NCI-H187 (cell line): Measurements from ENCODE around the gene DIPK2A.

Source experiments
- DNase-seq, 2 experiments: peaks; one replicate each; lab custom pipeline; 2025; lab: John Stamatoyannopoulos, UW

Gene DIPK2A

DNA sequence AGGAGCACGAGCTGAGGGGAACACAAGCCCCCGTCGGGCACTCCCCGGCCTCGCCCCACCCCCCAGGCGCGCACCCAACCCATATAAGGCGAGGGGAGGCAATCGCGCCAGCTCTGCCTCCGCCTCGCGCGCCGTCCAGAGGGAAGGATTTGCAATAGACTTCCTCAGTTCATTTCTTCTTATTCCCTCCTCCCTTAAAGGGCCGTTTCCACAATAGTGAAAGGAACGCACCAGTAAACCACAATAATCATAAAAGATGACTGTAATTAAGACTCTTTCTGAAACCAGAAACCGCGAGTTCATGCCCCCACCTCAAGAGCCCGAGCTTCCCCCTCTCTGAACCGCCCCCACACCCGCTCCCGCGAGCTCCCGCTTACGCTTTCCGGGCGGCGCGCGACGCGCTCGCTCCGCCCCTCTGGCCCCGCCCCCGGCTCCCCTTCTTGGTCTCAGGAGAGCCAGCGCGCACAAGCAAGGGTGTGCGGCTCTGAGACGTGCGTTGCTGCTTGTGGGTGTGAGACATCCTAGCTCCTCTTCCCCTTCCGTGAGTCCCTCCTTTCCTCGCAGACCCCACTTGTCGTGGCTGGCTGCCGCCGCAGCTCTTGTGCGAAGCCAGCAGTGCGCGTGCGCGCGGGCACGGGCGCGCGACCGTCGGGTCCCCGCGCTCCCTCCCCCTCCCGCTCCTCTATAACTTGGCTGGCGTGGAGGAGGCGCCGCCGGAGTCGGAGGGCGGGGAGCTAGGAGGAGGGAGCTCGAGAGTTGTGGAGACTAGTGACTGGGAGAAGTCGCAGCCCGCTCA lies at the start of gene DIPK2A:
Gene DIPK2A (plus strand): TSS at position 465 of the 796 bp plus-strand sequence. CDS start 510 bp downstream, outside the sequence.
- DNase-seq: peak; percentile 79 to 94

GRCh38 chr3:143924522-143925285 lies 46.9 kb upstream of the DIPK2A start:
- no peak for DNase-seq

DNA sequence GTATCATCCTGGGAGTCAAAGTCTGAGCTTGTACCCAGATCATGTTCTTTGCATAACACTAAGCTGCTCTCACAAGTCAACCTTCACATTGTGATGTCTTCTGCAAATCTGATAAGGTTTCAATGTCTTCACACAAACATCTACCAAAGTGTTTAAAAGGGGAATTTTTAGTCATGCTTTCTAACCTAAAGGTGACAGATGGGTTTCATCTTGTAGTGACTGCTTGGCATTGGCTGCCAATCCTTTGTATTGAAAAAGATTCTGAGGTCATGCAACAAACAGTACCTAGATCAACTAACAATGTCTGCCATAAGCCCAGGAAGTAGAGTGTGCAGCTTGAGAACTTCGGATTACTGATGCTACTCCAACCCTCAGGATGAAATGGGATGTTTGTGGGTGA lies 43.6 kb upstream of the DIPK2A start:
- no peak for DNase-seq

DNA sequence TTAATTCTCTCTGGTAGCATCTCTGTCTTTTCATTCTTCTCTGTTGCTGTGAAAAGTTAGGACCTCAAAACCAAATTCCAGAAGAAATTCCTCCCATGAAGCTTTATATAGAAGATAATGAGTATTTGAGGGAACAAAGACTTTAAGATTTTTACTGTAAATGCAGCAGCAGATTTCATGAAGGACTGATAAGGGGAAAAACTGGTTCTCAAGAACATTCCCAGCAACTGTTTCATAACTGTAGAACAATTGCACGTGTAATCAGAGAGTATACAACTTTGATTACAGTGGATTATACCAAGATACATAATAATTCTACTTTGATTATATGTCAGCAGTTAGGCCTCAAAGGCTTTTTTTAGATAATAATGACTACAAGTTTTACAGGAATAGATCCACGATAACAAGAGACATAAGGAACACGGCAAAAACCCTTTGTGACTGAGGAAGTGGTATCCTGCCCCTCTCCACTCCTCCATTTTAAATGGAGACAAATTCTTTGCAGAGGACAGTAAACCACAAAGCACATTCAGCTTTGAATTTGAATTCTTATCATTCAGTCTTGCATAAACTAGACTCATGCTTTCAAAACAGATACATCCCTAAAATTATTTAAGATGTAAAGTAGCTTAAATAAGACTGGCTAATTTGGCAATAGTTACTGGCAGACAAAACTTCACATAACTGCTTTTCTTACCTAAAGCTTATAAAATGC lies 42.9 kb upstream of the DIPK2A start:
- no peak for DNase-seq

DNA sequence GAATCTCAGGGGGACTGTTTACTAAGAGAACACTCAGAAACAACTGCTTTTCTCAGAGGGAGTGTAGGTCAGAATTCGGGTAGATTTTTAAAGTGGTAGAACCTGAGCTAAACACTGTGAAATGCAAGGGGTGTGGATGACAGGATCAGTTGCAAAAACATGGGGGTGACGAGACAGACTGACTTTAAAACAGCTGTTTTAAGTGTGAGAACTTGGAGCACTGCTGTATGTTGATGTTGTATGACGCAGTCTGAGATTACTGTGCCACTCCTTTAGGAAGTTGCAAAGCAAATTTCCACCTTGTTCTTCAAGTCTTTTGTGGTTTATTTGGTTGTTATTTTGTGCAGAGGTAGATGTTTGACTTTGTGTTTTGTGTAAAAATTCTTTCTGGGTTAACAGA lies 36.8 kb upstream of the DIPK2A start:
- DNase-seq: no peak

DNA sequence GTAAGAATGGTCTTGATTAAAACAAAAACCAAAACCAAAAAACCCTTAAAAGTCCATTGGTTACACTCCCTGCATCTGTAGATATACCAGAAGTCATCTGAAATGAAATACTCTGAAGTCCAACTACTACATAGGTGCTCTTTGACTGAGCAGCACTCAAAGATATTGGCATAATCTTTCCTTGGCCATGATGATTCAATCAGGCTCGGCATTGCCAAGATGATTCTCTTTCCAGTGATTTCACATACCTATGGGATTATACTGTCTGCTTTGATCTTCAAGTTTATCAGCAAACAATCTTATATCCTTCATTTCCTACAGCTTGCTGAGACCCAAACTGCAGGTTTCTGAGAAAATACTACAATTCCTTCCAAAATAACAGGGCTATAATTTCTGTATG lies 35.9 kb upstream of the DIPK2A start:
- no peak for DNase-seq

- DNase-seq: no peak
These were observed 20.8 kb upstream of the DIPK2A start for GRCh38 chr3:143950810-143951209.

- no peak for DNase-seq
These were observed 20.2 kb upstream of the DIPK2A start for GRCh38 chr3:143951351-143951971.

DNA sequence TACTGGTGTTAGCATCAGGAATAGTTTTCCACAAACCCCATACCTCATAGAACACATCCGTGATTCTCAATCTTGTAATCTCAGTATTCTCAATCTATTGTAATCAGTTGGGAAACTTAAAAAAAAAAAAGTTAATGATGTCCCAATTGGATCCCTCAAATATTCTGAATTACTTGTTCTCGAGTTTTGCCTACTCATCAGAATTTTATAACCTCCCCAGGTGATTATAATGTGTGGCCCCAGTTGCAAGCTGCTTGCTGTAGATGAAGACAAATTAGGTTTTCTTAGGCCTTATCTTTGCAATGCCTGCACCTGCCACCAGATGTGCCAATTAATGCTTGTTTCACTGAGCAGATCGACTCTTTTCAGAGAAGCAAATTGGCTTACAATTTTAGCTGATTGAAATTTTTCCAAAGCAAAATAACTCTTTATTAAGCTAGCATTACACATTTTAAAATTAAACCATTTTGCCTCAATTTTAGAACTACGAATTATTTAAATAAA lies 19.0 kb upstream of the DIPK2A start:
- DNase-seq: no peak

DNA sequence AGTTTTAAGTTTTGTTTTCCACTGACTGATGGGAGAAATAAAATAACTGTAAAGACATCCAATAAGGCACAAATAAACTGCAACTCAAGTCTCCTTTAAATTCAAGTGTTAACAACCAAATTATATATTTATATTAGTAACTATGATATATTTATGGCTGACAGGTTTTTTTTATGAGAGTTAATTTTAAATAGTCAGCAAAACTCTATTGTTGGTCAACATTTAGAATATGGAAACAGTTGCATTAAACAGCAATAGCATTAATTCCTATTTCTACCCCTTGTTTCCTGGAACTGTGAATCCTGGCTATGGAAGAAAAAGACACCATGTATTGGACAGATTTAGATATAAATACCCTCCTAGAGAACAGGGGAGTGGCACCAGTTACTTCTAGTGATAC lies 16.5 kb upstream of the DIPK2A start:
- no peak for DNase-seq

GRCh38 chr3:143956838-143957237 lies 14.8 kb upstream of the DIPK2A start:
- no peak for DNase-seq

DNA sequence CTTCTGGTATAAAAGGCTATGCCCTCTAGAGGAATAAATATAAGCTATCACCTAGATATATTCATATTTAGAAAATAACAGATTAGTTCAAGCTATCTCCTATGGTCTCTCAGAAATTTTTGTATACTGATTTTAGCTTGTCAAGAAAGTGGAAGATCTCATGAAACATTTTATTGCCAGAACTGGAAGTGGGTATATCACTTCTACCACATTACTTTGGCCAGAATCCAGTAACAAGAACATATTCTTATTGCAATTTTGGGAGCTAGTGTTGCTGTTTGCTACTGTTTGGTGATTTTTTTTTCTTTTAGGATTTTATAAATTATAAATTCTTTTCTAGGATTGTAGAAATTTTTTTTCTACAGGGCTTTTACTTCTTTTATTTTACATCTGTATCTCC lies 14.2 kb upstream of the DIPK2A start:
- no peak for DNase-seq

GRCh38 chr3:143958966-143959365 lies 12.7 kb upstream of the DIPK2A start:
- DNase-seq: no peak

- no peak for DNase-seq
These were observed 10.3 kb upstream of the DIPK2A start for GRCh38 chr3:143961342-143961741.

GRCh38 chr3:143963946-143964345 lies 7.7 kb upstream of the DIPK2A start:
- no peak for DNase-seq

DNA sequence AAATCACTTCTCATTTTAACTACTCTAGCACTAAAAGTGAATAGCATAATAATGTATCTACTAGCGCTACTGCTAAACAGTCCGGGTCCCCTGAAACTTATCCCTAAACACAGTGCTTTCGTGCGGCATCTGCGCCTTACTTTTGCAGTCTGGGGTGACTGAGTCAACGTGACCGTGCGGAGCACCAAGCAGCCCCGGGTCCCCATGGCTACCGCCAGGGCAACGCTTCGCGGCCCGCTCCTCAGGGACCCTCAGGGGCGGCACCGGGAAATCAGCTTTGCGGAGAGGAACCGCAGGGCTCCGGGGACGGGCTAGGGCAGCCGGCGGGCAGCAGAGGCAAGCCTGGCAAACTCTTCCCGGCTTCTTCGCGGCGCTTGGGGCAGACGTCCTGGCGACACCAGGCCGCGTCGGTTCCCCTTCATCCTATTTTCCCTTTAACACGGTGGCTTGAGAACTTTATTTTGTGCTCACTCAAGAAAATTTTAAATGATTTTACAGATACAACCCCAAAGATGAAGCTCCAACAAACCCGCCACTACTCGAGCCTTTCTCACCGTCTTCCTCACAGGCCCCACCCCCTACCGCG lies 757 bp upstream of the DIPK2A start:
- no peak for DNase-seq

DNA sequence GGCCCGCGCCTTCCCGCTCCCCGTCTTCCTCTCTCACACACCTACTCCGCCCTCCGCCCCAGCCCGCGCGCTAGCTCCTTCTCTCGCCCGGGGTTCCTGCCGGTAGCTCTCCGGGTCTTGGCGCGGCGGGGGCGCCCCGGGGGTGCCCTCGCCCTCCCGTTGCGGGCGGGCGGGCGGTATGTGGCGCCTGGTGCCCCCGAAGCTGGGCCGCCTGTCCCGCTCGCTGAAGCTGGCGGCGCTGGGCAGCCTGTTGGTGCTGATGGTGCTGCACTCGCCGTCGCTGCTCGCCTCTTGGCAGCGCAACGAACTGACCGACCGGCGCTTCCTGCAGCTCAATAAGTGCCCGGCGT lies 507 bp downstream of the DIPK2A start:
- DNase-seq: no peak

DNA sequence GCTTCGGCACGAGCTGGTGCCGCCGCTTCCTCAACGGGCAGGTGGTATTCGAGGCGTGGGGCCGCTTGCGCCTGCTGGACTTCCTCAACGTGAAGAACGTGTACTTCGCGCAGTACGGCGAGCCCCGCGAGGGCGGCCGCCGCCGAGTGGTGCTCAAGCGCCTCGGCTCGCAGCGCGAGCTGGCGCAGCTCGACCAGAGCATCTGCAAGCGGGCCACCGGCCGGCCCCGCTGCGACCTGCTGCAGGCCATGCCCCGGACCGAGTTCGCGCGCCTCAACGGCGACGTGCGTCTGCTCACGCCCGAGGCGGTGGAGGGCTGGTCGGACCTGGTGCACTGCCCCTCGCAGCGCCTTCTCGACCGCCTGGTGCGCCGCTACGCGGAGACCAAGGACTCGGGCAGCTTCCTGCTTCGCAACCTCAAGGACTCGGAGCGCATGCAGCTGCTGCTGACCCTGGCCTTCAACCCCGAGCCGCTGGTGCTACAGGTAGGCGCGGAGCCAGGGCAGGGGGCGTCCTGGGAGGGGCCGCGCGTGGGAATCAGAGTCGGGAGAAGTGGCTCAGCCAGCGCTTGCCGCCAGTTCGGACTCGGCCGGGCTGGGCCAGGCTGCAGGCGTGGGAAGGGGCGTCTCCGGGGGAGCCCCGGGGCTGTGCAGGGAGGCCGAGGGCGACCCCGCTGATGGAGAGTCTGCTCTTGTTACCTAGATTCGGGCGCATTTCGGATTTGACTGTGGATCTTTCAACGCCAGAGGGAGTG lies 1.1 kb downstream of the DIPK2A start:
- DNase-seq: peak; percentile 36 to 38

GRCh38 chr3:143973259-143974021 lies 1.8 kb downstream of the DIPK2A start:
- peak in 1 of 2 experiments; percentile 19 for DNase-seq
